ENCODE data around the gene GBF1.

DNA sequence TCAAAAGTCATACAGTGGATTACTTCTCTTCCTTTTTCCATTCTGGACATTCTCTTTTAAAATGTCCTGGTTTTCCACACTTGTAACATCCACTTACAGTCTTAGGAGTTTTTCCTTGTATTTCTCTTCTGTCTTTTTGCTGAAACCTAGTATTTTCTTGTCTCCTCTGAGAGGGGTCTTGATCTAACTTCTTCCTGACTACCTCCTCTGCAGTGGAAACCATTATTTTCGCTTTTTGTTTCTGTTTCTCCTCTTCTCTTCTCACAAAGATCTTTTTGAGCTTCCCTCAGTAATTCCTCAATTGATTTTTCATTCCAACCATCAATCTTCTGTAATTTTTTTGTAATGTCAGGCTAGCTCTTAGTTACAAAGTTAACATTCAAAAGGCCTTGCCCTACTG lies 42.9 kb upstream of the GBF1 start:
- TF ChIP-seq, protein P1, sequence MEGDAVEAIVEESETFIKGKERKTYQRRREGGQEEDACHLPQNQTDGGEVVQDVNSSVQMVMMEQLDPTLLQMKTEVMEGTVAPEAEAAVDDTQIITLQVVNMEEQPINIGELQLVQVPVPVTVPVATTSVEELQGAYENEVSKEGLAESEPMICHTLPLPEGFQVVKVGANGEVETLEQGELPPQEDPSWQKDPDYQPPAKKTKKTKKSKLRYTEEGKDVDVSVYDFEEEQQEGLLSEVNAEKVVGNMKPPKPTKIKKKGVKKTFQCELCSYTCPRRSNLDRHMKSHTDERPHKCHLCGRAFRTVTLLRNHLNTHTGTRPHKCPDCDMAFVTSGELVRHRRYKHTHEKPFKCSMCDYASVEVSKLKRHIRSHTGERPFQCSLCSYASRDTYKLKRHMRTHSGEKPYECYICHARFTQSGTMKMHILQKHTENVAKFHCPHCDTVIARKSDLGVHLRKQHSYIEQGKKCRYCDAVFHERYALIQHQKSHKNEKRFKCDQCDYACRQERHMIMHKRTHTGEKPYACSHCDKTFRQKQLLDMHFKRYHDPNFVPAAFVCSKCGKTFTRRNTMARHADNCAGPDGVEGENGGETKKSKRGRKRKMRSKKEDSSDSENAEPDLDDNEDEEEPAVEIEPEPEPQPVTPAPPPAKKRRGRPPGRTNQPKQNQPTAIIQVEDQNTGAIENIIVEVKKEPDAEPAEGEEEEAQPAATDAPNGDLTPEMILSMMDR (IDR thresholded peaks at IDR 0.05; ENCODE audit: low read depth, low read length, missing input control) = no peak
- TF ChIP-seq, protein P2, sequence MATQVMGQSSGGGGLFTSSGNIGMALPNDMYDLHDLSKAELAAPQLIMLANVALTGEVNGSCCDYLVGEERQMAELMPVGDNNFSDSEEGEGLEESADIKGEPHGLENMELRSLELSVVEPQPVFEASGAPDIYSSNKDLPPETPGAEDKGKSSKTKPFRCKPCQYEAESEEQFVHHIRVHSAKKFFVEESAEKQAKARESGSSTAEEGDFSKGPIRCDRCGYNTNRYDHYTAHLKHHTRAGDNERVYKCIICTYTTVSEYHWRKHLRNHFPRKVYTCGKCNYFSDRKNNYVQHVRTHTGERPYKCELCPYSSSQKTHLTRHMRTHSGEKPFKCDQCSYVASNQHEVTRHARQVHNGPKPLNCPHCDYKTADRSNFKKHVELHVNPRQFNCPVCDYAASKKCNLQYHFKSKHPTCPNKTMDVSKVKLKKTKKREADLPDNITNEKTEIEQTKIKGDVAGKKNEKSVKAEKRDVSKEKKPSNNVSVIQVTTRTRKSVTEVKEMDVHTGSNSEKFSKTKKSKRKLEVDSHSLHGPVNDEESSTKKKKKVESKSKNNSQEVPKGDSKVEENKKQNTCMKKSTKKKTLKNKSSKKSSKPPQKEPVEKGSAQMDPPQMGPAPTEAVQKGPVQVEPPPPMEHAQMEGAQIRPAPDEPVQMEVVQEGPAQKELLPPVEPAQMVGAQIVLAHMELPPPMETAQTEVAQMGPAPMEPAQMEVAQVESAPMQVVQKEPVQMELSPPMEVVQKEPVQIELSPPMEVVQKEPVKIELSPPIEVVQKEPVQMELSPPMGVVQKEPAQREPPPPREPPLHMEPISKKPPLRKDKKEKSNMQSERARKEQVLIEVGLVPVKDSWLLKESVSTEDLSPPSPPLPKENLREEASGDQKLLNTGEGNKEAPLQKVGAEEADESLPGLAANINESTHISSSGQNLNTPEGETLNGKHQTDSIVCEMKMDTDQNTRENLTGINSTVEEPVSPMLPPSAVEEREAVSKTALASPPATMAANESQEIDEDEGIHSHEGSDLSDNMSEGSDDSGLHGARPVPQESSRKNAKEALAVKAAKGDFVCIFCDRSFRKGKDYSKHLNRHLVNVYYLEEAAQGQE (IDR thresholded peaks at IDR 0.05) = no peak
- TF ChIP-seq RXRA (IDR thresholded peaks at IDR 0.05) = no peak
